Vagina (tissue), 2 donors: ENCODE data around the gene ANKS1B. TPM values are rescaled to one million over a fixed set of nuclear protein-coding genes. Genes with fewer than 3 reads are reported as not detected.
A peak's percentile ranks its signal among the peaks of the same experiment; 100 is the strongest.

ENCODE experiments used
- DNase-seq, 2 donors: peaks; one replicate each; pipeline ENCODE4 v3.0.0-alpha.2; 2017; ENCODE audit errors: extremely low spot score in 2 of 2
- H3K27ac ChIP-seq: fragments of 200-600 bp; sonication (generic); one replicate; pipeline ENCODE4 v1.5.1; 2019
- H3K27me3 ChIP-seq: fragments of 200-600 bp; sonication (generic); one replicate; pipeline ENCODE4 v1.5.1; 2019
- H3K36me3 ChIP-seq, 2 donors: fragments of 200-600 bp; sonication (generic); one replicate each; pipeline ENCODE4 v1.5.1; 2017 to 2019
- H3K4me1 ChIP-seq: fragments of 200-600 bp; sonication (generic); one replicate; pipeline ENCODE4 v1.5.1; 2019
- H3K4me3 ChIP-seq, 2 donors: fragments of 200-600 bp; sonication (generic); 1 replicate in 1 of 2; 2 replicates in 1 of 2; pipeline ENCODE4 v1.5.1; 2016 to 2019
- H3K9me3 ChIP-seq: fragments of 200-600 bp; sonication (generic); one replicate; pipeline ENCODE4 v1.5.1; 2019
- POLR2A ChIP-seq, 2 donors: fragments of 450-650 bp; IDR thresholded peaks; one replicate each; pipeline ENCODE4 v1.6.1; 2017; ENCODE audit warnings: antibody characterized with exemption in 2 of 2, mild to moderate bottlenecking in 2 of 2, moderate library complexity in 2 of 2
- POLR2AphosphoS5 ChIP-seq, 2 donors: sonication (generic); formaldehyde crosslinking; IDR thresholded peaks; one replicate each; pipeline ENCODE4 v1.9.0; 2017; ENCODE audit warnings: antibody characterized with exemption in 2 of 2, mild to moderate bottlenecking in 2 of 2, low read depth in 1 of 2; ENCODE audit not compliant: insufficient read depth in 1 of 2
- intact Hi-C: fragments of 100-400 bp; cut with DNase I; formaldehyde crosslinking; loops from one replicate; pipeline ENCODE4 v1.15.1; 2023
- total RNA-seq: library from RNA; depleted of rRNA; stranded (reverse); fragments of >200 nt; gene quantifications from one replicate; pipeline ENCODE4 v1.2.3, GENCODE V29; 2016
- TF ChIP-seq, protein P1 (sequence below), 3 experiments: fragments of 450-650 bp in 2 of 3; fragments of 200-600 bp in 1 of 3; sonication (generic) in 1 of 3; IDR thresholded peaks; one replicate each; pipeline ENCODE4 v1.5.1; 2017 to 2019; ENCODE audit warnings: antibody characterized with exemption in 3 of 3, mild to moderate bottlenecking in 2 of 3, moderate library complexity in 2 of 3

ANKS1B gene
- total RNA-seq, 1 donor from 2014 or later, result 11.5 TPM

DNA sequence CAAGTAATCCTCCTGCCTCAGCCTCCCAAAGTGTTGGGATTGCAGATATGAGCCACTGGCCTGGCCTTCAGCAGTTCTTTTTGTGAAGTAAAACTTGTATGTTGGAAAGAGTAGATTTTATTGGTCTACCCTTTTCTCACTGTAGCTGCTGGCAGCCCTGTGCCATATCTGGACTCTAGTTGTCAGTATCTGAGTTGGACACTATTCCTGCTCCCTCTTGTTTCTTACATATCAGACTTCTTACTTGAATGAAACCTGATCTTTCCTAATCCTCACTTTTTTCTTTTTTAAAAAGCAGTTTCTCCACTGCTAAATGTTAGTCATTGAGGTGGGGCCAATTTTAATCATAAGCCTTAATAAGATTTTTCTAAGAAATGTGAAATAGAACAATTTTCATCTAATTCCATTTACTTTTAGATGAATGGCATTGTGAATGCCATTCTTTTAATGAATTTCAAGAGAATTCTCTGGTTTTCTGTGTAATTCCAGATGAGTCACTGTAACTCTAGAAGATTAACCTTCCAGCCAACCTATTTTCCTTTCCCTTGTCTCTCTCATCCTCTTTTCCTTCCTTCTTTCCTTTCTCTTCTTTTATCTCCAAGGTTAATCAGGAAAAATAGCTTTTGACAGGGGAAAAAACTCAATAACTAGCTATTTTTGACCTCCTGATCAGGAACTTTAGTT is 1250.9 kb downstream of the ANKS1B start:
- H3K36me3 ChIP-seq, result peaks cover 0 to 34% of the 10 kb centered on the region in 2 donors
- intact Hi-C loops, result no loop called here
- DNase-seq, result no peak
- no peaks in the 10 kb centered on the region for H3K27me3 ChIP-seq
- H3K4me1 ChIP-seq, result peaks cover 7% of the 10 kb centered on the region
- TF ChIP-seq POLR2A (IDR thresholded peaks at IDR 0.05) (no peak), POLR2AphosphoS5 (IDR thresholded peaks at IDR 0.05; ENCODE audit: insufficient read depth in 1 of 2, low read depth in 1 of 2) (no peak)
- TF ChIP-seq, protein P1, sequence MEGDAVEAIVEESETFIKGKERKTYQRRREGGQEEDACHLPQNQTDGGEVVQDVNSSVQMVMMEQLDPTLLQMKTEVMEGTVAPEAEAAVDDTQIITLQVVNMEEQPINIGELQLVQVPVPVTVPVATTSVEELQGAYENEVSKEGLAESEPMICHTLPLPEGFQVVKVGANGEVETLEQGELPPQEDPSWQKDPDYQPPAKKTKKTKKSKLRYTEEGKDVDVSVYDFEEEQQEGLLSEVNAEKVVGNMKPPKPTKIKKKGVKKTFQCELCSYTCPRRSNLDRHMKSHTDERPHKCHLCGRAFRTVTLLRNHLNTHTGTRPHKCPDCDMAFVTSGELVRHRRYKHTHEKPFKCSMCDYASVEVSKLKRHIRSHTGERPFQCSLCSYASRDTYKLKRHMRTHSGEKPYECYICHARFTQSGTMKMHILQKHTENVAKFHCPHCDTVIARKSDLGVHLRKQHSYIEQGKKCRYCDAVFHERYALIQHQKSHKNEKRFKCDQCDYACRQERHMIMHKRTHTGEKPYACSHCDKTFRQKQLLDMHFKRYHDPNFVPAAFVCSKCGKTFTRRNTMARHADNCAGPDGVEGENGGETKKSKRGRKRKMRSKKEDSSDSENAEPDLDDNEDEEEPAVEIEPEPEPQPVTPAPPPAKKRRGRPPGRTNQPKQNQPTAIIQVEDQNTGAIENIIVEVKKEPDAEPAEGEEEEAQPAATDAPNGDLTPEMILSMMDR (IDR thresholded peaks at IDR 0.05), result no peak
- H3K9me3 ChIP-seq, result no peaks in the 10 kb centered on the region
- no peak overlapping the region for H3K27ac ChIP-seq
- H3K4me3 ChIP-seq, result no peak overlapping the region

DNA sequence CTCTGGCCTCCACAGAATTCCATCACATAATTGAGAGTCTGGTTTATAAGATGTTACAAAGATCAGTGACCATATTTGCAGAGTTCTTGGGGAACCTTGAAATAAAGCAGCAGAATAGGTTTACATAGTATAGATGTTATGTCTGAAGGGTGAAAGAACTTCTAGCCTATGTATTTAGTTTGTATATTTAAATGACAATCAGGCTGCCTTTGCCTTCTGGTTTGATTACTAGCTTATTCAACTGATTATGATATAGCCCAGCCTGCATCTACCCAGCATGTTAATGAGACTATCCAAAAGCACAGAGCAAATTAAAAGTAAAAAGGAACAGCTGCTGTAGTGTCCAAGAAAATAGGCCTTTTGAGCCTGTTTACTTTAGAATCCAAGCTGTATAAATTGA is 1254.3 kb downstream of the ANKS1B start:
- intact Hi-C loops, result no loop called here
- TF ChIP-seq, protein P1 (IDR thresholded peaks at IDR 0.05), result no peak
- no peak for TF ChIP-seq POLR2AphosphoS5 (IDR thresholded peaks at IDR 0.05; ENCODE audit: insufficient read depth in 1 of 2, low read depth in 1 of 2)
- TF ChIP-seq POLR2A (IDR thresholded peaks at IDR 0.05), result no peak
- no peaks in the 10 kb centered on the region for H3K9me3 ChIP-seq
- H3K4me3 ChIP-seq, result no peak overlapping the region
- no peak for DNase-seq
- no peak overlapping the region for H3K27ac ChIP-seq
- H3K36me3 ChIP-seq, result peaks cover 0 to 58% of the 10 kb centered on the region in 2 donors
- H3K4me1 ChIP-seq, result no peaks in the 10 kb centered on the region
- H3K27me3 ChIP-seq, result no peaks in the 10 kb centered on the region

DNA sequence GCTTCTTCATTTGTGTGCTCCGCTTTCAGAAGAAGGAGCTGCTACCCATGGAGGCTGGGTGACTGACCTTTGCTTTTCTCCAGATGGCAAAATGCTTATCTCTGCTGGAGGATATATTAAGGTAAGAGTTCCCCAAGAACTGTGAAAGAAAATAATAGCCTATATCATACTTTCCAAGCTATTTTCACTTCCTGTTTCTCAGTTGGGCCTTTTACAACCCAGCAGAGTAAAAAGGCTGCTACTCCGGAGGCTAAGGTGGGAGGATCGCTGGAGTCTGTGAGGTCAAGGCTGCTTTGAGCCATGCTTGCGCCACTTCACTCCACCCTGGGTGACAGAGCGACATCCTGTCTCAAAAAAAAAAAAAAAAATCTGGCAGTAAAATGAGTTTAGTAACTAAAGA is 1257.5 kb downstream of the ANKS1B start:
- no peaks in the 10 kb centered on the region for H3K9me3 ChIP-seq
- intact Hi-C loops, result no loop called here
- H3K4me3 ChIP-seq, result no peak overlapping the region
- H3K36me3 ChIP-seq, result peaks cover 0 to 54% of the 10 kb centered on the region in 2 donors
- TF ChIP-seq, protein P1 (IDR thresholded peaks at IDR 0.05), result no peak
- TF ChIP-seq POLR2AphosphoS5 (IDR thresholded peaks at IDR 0.05; ENCODE audit: insufficient read depth in 1 of 2, low read depth in 1 of 2) (no peak), POLR2A (IDR thresholded peaks at IDR 0.05) (no peak)
- H3K27me3 ChIP-seq, result no peaks in the 10 kb centered on the region
- H3K4me1 ChIP-seq, result no peaks in the 10 kb centered on the region
- H3K27ac ChIP-seq, result no peak overlapping the region
- DNase-seq, result no peak

DNA sequence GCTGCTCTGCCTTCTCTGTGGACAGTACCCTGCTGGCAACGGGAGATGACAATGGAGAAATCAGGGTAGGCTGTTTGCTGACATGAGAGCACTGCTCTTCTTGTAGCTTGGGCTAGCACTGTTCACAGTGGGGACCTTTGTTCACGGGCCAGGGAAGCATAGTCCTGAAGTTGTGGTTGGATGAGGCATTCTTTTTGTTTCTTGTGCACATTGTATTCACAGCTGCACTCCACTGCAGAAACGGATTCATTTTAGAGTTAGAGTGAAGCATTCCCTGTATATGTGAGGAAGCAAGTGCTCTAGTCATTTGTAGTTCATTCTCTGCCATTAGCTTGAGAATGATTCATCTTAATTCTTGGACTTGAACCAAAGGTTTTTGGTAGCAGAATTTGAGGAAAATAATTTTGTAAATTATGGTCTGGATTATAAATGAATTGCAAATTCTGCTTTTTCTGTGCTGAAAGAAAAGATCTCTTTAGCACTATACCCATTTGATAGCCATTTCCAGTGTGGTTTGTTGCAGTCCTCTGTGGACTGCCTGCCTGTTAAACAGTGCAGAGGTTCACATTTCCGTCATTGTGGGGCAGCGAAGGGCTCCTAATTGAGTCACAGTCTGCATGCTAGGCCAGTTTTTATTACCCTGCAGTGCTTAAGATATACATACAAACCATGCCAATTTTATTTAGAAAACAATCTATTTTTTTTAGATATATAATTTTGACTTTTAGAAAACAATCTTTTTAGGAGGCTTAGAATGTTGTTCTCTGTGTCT is 1259.1 kb downstream of the ANKS1B start:
- Histone ChIP-seq H3K36me3 (peaks cover 0 to 52% of the 10 kb centered on the region in 2 donors), H3K27me3 (no peaks in the 10 kb centered on the region), H3K27ac (no peak overlapping the region), H3K9me3 (no peaks in the 10 kb centered on the region), H3K4me3 (no peak overlapping the region), H3K4me1 (no peaks in the 10 kb centered on the region)
- no peak for DNase-seq
- TF ChIP-seq POLR2AphosphoS5 (IDR thresholded peaks at IDR 0.05; ENCODE audit: insufficient read depth in 1 of 2, low read depth in 1 of 2) (no peak), POLR2A (IDR thresholded peaks at IDR 0.05) (no peak)
- TF ChIP-seq, protein P1 (IDR thresholded peaks at IDR 0.05), result peak in 1 of 3 experiments; percentile 15
- intact Hi-C loops, result no loop called here
